Measurements from ENCODE around the gene NDUFA12.

DNA sequence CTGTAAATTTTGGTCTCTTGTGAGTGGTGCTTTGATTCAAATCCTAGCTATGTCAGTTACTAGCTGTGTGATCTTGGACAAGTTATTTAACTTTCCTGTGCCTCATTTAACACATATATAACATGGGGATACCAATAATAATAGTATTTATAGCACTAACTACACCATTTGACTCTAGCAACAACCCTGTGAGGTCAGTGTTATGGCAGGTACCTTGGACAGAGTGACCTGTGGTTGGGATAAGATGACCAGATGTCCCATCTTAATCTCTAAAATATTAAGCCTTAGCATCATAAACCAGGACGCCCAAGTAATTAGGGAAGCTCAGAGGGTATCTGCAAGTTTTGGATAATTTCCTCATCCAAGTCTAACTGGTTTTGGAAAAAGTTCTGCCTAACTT is 73.7 kb downstream of the NDUFA12 start:
- TF ChIP-seq, protein P1, sequence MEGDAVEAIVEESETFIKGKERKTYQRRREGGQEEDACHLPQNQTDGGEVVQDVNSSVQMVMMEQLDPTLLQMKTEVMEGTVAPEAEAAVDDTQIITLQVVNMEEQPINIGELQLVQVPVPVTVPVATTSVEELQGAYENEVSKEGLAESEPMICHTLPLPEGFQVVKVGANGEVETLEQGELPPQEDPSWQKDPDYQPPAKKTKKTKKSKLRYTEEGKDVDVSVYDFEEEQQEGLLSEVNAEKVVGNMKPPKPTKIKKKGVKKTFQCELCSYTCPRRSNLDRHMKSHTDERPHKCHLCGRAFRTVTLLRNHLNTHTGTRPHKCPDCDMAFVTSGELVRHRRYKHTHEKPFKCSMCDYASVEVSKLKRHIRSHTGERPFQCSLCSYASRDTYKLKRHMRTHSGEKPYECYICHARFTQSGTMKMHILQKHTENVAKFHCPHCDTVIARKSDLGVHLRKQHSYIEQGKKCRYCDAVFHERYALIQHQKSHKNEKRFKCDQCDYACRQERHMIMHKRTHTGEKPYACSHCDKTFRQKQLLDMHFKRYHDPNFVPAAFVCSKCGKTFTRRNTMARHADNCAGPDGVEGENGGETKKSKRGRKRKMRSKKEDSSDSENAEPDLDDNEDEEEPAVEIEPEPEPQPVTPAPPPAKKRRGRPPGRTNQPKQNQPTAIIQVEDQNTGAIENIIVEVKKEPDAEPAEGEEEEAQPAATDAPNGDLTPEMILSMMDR (IDR thresholded peaks at IDR 0.05), result no peak
- TF ChIP-seq POLR2A (IDR thresholded peaks at IDR 0.05) (no peak), POLR2AphosphoS5 (IDR thresholded peaks at IDR 0.05) (no peak), EP300 (IDR thresholded peaks at IDR 0.05) (no peak)
